ENCODE results near the gene LPIN1. TPM values are rescaled to one million over a fixed set of nuclear protein-coding genes. Genes with fewer than 3 reads are reported as not detected.

LPIN1 gene
- total and polyA plus RNA-seq, 2 of the 8 experiments (the other 6 are each of a cell fraction or from before 2014, with no cell fraction given) = 4.3 to 9.8 TPM

GRCh38 chr2:11786191-11786590 is 39.8 kb downstream of the LPIN1 start:
- Histone ChIP-seq H3K79me1 (ENCODE audit: low read depth, low read length) (no peaks in the 10 kb centered on the region), H4K5ac (ENCODE audit: insufficient read length, low read depth, low read length) (no peak overlapping the region), H3K27ac (ENCODE audit: low read depth, low read length) (no peak overlapping the region), H3K4me3 (ENCODE audit: extremely low read depth in 1 of 4, insufficient read depth in 2 of 4, low read depth in 3 of 4, low read length in 4 of 4) (no peak overlapping the region), H2BK12ac (ENCODE audit: low read depth, low read length) (no peak overlapping the region), H2BK5ac (ENCODE audit: low read depth, low read length) (no peak overlapping the region), H4K20me1 (replicated peaks in 1 of 2; ENCODE audit: control insufficient read depth in 1 of 2, insufficient read depth in 2 of 2, low read length in 2 of 2) (peaks cover 0 to 5% of the 10 kb centered on the region in 2 experiments), H3K4me1 (replicated peaks in 1 of 4; ENCODE audit: control insufficient read depth in 3 of 4, insufficient read depth in 4 of 4, low read length in 3 of 4) (0 out of 7 replicates have a peak, but pooled peaks cover 0 to 4% (median 0%) of the 10 kb centered on the region in 4 experiments), H3K23ac (ENCODE audit: insufficient read length) (no peak overlapping the region), H4K91ac (replicated peaks; ENCODE audit: insufficient read length, low read length) (no peak overlapping the region), H3K9me3 (ENCODE audit: insufficient read depth in 2 of 2, low read depth in 1 of 2, low read length in 1 of 2) (no peaks in the 10 kb centered on the region), H3K23me2 (ENCODE audit: low read depth, low read length) (peaks cover 5% of the 10 kb centered on the region), H3K27me3 (replicated peaks in 1 of 4; ENCODE audit: control insufficient read depth in 3 of 4, extremely low read depth in 1 of 4, insufficient read depth in 3 of 4, low read length in 3 of 4) (no peaks in the 10 kb centered on the region; a peak in 2 of 7 replicates), H2AK5ac (ENCODE audit: low read depth, low read length) (no peak overlapping the region), H3K79me2 (ENCODE audit: control insufficient read depth in 1 of 2, insufficient read depth in 2 of 2, low read length in 2 of 2) (no peaks in the 10 kb centered on the region), H3K14ac (ENCODE audit: insufficient read length) (no peak overlapping the region), H2BK120ac (replicated peaks; ENCODE audit: low read depth, low read length) (no peak overlapping the region), H3K56ac (replicated peaks; ENCODE audit: insufficient read length, low read depth, low read length) (no peak overlapping the region), H2AFZ (ENCODE audit: low read length) (no peak overlapping the region), H3K4me2 (ENCODE audit: insufficient read depth in 1 of 2, low read depth in 2 of 2, low read length in 2 of 2) (no peak overlapping the region), H3K4ac (replicated peaks; ENCODE audit: insufficient read length, low read depth, low read length) (no peak overlapping the region), H2BK20ac (ENCODE audit: low read length) (no peak overlapping the region), H4K8ac (ENCODE audit: extremely low read depth, insufficient read depth, low read length) (no peak overlapping the region), H3K9ac (replicated peaks in 1 of 4; ENCODE audit: extremely low read depth in 1 of 4, low read depth in 3 of 4, low read length in 3 of 4) (no peak overlapping the region), H3K36me3 (ENCODE audit: control insufficient read depth in 2 of 4, insufficient read depth in 4 of 4, low read length in 3 of 4) (peaks cover 0 to 10% (median 0%) of the 10 kb centered on the region in 4 experiments; a peak in 4 of 8 replicates), H3K18ac (ENCODE audit: extremely low read depth, low read length) (no peak overlapping the region), H2BK15ac (ENCODE audit: low read length) (no peak overlapping the region)
- no peak for FAIRE-seq
- no peak for DNase-seq (ENCODE audit: low read depth in 1 of 2, low spot score in 2 of 2)
- ChIA-PET CTCF (ENCODE audit: partially characterized antibody) (interaction anchor here (0.6 to 10.8 kb wide), 11 partner anchors 13 to 150 kb away, joined by 3 to 217 read pairs (median 8); partner anchors contain the start of gene LPIN1), POLR2A (ENCODE audit: partially characterized antibody) (no interaction called here)
- 94% methylated on average over 9 of the region's 9 CpGs; no CpG with 5 or more reads in 1 of the 2 experiments for WGBS, 2 experiments (ENCODE audit: extremely low coverage in 1 of 2, insufficient coverage in 1 of 2, insufficient read length in 1 of 2, insufficient replicate concordance in 2 of 2, low coverage in 1 of 2, low lambda C conversion rate in 2 of 2, missing lambda C conversion rate in 1 of 2)
- no peak for TF ChIP-seq EP300 (IDR thresholded peaks at IDR 0.05; ENCODE audit: borderline replicate concordance in 1 of 2, low read depth in 2 of 2, low read length in 2 of 2)
- TF ChIP-seq RXRA (IDR thresholded peaks at IDR 0.05; ENCODE audit: insufficient read depth, low read depth, low read length) = no peak
- no peak for TF ChIP-seq POLR2AphosphoS5 (IDR thresholded peaks at IDR 0.05; ENCODE audit: low read depth, low read length)
- TF ChIP-seq SIX5 (IDR thresholded peaks at IDR 0.05; ENCODE audit: low read depth, low read length) = no peak
- TF ChIP-seq TCF12 (IDR thresholded peaks at IDR 0.05; ENCODE audit: low read depth, low read length) = no peak
- TF ChIP-seq SAP30 (IDR thresholded peaks at IDR 0.05; ENCODE audit: insufficient read depth, insufficient replicate concordance, low read length) = no peak
- TF ChIP-seq SUZ12 (IDR thresholded peaks at IDR 0.05; ENCODE audit: low read length) = no peak
- TF ChIP-seq, protein P1, sequence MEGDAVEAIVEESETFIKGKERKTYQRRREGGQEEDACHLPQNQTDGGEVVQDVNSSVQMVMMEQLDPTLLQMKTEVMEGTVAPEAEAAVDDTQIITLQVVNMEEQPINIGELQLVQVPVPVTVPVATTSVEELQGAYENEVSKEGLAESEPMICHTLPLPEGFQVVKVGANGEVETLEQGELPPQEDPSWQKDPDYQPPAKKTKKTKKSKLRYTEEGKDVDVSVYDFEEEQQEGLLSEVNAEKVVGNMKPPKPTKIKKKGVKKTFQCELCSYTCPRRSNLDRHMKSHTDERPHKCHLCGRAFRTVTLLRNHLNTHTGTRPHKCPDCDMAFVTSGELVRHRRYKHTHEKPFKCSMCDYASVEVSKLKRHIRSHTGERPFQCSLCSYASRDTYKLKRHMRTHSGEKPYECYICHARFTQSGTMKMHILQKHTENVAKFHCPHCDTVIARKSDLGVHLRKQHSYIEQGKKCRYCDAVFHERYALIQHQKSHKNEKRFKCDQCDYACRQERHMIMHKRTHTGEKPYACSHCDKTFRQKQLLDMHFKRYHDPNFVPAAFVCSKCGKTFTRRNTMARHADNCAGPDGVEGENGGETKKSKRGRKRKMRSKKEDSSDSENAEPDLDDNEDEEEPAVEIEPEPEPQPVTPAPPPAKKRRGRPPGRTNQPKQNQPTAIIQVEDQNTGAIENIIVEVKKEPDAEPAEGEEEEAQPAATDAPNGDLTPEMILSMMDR (IDR thresholded peaks at IDR 0.05; ENCODE audit: control extremely low read depth in 1 of 3, insufficient read depth in 1 of 3, low read depth in 1 of 3, low read length in 3 of 3) = no peak
- TF ChIP-seq TBP (IDR thresholded peaks at IDR 0.05; ENCODE audit: low read depth, low read length) = no peak
- no peak for TF ChIP-seq ASH2L (IDR thresholded peaks at IDR 0.05; ENCODE audit: low read length)
- no peak for TF ChIP-seq KDM5A (IDR thresholded peaks at IDR 0.05; ENCODE audit: low read length)

All from H1 (cell line).